ENCODE data around the gene DCAF8L2.
"Not testable (repeated sequence)": the region's sequence is repeated elsewhere in the genome, so short reads cannot be mapped to it uniquely, and the experiment has no call there.

DCAF8L2 gene

GRCh38 chrX:27675493-27675892 lies 85.3 kb downstream of the DCAF8L2 start:
- no peaks in the 10 kb centered on the region for H3K36me3 ChIP-seq (replicated peaks)
- H3K27me3 ChIP-seq (replicated peaks): no peaks in the 10 kb centered on the region
- H3K4me3 ChIP-seq (ENCODE audit: low read depth, low read length): no peak overlapping the region
- in situ Hi-C loops (cut with HindIII; ENCODE audit: low pct_ligation_motif_present, low sequenced_read_pairs): no loop called here
- DNase-seq: peak; percentile 16
- no peak for TF ChIP-seq CTCF (IDR thresholded peaks at IDR 0.05; ENCODE audit: low read depth, low read length, missing control alignments)
- no peak overlapping the region for H3K27ac ChIP-seq

DNA sequence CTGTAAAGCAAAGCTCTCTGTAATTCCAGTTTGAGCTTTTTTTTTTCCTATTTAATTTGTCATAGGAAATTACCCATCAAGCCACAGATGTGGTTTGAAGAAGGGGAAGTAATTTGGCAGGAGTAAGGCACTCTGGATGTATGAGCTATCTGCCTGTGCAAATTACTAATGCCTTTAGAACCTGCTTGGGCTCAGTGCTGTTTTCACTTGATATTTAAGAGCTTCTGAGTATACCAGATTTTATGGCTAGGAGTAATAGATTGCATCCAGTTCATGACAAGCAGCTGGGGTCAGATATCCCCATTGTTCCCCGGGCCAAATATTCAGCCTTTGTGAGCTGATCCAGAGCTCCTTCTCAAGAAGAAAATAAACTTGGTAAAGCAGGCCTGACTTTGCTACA lies 89.1 kb downstream of the DCAF8L2 start:
- peak; percentile 2 for DNase-seq

DNA sequence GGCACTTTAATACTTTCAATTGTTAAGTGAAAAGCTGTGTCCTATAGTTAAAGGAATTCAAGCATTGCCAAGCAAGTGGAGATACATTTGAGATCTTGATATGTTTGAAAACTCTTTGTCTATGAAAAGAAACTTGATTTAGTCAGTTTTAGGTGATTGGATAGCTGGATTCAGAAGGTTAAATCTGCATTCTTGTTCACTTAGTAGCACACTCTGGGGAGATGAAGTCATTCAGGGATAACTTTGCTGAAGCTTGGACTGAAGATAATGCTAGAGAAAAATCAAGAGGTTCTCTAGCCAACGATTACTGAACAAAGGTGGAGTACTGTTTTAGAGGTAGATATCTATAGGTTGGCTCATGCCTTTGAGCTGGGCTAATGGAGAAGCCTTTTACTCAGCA lies 90.6 kb downstream of the DCAF8L2 start:
- no peaks in the 10 kb centered on the region for H3K27me3 ChIP-seq (replicated peaks)
- in situ Hi-C loops (cut with HindIII; ENCODE audit: low pct_ligation_motif_present, low sequenced_read_pairs): no loop called here
- no peak for TF ChIP-seq CTCF (IDR thresholded peaks at IDR 0.05; ENCODE audit: low read depth, low read length, missing control alignments)
- H3K4me3 ChIP-seq (ENCODE audit: low read depth, low read length): no peak overlapping the region
- no peaks in the 10 kb centered on the region for H3K36me3 ChIP-seq (replicated peaks)
- peak; percentile 44 for DNase-seq
- H3K27ac ChIP-seq: no peak overlapping the region

More for the DNA sequence above, 89.1 kb downstream of the DCAF8L2 start:
- no peak for TF ChIP-seq CTCF (IDR thresholded peaks at IDR 0.05; ENCODE audit: low read depth, low read length, missing control alignments)
- Histone ChIP-seq H3K27ac (no peak overlapping the region), H3K27me3 (replicated peaks) (no peaks in the 10 kb centered on the region), H3K36me3 (replicated peaks) (no peaks in the 10 kb centered on the region), H3K4me3 (ENCODE audit: low read depth, low read length) (no peak overlapping the region)
- in situ Hi-C loops (cut with HindIII; ENCODE audit: low pct_ligation_motif_present, low sequenced_read_pairs): no loop called here

DNA sequence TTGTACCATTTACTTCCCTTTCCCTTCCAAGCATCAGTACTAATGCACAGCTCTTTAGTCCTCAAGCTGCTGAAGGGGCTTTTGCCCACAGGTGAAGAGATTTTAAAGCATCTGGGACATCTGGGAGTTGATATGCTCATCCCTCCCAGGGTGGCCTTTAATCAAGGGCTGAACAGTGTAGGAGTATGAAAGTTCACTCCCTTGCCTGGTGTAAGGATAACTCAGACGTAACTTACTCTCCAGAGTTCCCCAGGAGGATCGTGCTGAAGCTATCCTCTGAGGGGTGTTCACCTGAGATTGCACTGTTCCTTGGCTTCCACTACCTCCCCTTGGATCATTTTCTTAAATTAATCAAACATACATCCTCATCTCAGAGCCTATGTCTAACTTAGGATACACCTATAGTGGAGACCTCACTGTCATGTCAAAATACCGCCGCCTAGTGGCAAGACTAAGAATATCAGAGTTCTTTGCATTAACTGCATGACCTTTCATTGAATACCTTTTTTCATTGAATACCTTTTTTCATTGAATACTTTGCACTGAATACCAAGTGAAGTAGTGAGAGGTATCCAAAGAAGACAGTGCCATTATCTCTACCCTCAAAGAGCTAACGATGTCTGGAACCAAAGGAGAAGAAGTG lies 93.5 kb downstream of the DCAF8L2 start:
- peak; percentile 52 for TF ChIP-seq CTCF (IDR thresholded peaks at IDR 0.05; ENCODE audit: low read depth, low read length, missing control alignments)
- peak; percentile 10 for DNase-seq
- H3K27me3 ChIP-seq (replicated peaks); H3K4me3 ChIP-seq (ENCODE audit: low read depth, low read length); in situ Hi-C loops (cut with HindIII; ENCODE audit: low pct_ligation_motif_present, low sequenced_read_pairs); H3K27ac ChIP-seq; H3K36me3 ChIP-seq (replicated peaks): not testable (repeated sequence)

GRCh38 chrX:27694667-27695066 lies 104.5 kb downstream of the DCAF8L2 start:
- TF ChIP-seq CTCF (IDR thresholded peaks at IDR 0.05; ENCODE audit: low read depth, low read length, missing control alignments): no peak
- Histone ChIP-seq H3K27ac (no peak overlapping the region), H3K36me3 (replicated peaks) (no peaks in the 10 kb centered on the region), H3K4me3 (ENCODE audit: low read depth, low read length) (no peak overlapping the region), H3K27me3 (replicated peaks) (no peaks in the 10 kb centered on the region)
- DNase-seq: no peak
- in situ Hi-C loops (cut with HindIII; ENCODE audit: low pct_ligation_motif_present, low sequenced_read_pairs): no loop called here

- in situ Hi-C loops (cut with HindIII; ENCODE audit: low pct_ligation_motif_present, low sequenced_read_pairs): no loop called here
- Histone ChIP-seq H3K27ac (no peak overlapping the region), H3K27me3 (replicated peaks) (no peaks in the 10 kb centered on the region)
Measured at GRCh38 chrX:27706526-27706925, 116.4 kb downstream of the DCAF8L2 start.

More at GRCh38 chrX:27706526-27706925, 116.4 kb downstream of the DCAF8L2 start:
- H3K4me3 ChIP-seq (ENCODE audit: low read depth, low read length): no peak overlapping the region
- TF ChIP-seq CTCF (IDR thresholded peaks at IDR 0.05; ENCODE audit: low read depth, low read length, missing control alignments): no peak
- DNase-seq: no peak
- H3K36me3 ChIP-seq (replicated peaks): no peaks in the 10 kb centered on the region

All from brain microvascular endothelial cell (primary cell).